ENCODE results near the gene BLVRA. TPM values are rescaled to one million over a fixed set of nuclear protein-coding genes. Genes with fewer than 3 reads are reported as not detected.

BLVRA gene
- total RNA-seq, 1 donor from 2014 or later = 22.4 TPM

DNA sequence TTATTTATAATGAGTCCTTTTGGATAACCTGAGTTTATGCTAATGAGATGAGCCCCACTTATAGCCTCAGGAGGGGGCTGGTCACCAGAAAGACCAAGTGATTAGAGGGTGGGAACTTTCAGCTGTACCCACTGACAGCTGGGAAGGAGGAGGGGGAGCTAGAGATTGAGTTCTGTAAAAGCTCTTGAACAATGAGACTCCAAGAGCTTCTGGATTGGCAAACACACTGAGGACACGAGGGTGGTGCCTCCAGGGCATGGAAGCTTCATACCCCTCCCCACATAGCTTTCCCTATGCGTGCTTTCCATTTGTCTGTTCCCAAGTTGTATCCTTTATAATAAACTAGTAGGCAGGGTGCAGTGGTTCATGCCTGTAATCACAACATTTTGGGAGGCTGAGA lies 90.6 kb downstream of the BLVRA start:
- Mint-ChIP-seq H3K9me3 (ENCODE audit: low read depth) (no peaks in the 10 kb centered on the region), H3K27ac (no peak overlapping the region), H3K36me3 (ENCODE audit: insufficient read depth) (no peaks in the 10 kb centered on the region), H3K4me3 (ENCODE audit: low read depth) (no peak overlapping the region), H3K27me3 (no peaks in the 10 kb centered on the region), H3K4me1 (ENCODE audit: low read depth) (no peaks in the 10 kb centered on the region)
- TF ChIP-seq, protein P1, sequence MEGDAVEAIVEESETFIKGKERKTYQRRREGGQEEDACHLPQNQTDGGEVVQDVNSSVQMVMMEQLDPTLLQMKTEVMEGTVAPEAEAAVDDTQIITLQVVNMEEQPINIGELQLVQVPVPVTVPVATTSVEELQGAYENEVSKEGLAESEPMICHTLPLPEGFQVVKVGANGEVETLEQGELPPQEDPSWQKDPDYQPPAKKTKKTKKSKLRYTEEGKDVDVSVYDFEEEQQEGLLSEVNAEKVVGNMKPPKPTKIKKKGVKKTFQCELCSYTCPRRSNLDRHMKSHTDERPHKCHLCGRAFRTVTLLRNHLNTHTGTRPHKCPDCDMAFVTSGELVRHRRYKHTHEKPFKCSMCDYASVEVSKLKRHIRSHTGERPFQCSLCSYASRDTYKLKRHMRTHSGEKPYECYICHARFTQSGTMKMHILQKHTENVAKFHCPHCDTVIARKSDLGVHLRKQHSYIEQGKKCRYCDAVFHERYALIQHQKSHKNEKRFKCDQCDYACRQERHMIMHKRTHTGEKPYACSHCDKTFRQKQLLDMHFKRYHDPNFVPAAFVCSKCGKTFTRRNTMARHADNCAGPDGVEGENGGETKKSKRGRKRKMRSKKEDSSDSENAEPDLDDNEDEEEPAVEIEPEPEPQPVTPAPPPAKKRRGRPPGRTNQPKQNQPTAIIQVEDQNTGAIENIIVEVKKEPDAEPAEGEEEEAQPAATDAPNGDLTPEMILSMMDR (IDR thresholded peaks at IDR 0.05; ENCODE audit: unreplicated experiment) = no peak
- no peak for DNase-seq (ENCODE audit: low spot score, unreplicated experiment)

- H3K27me3 Mint-ChIP-seq = no peaks in the 10 kb centered on the region
- H3K4me3 Mint-ChIP-seq (ENCODE audit: low read depth) = no peak overlapping the region
- no peak overlapping the region for H3K27ac Mint-ChIP-seq
- no peaks in the 10 kb centered on the region for H3K9me3 Mint-ChIP-seq (ENCODE audit: low read depth)
- H3K4me1 Mint-ChIP-seq (ENCODE audit: low read depth) = no peaks in the 10 kb centered on the region
- no peaks in the 10 kb centered on the region for H3K36me3 Mint-ChIP-seq (ENCODE audit: insufficient read depth)
- no peak for DNase-seq (ENCODE audit: low spot score, unreplicated experiment)
- TF ChIP-seq, protein P1 (IDR thresholded peaks at IDR 0.05; ENCODE audit: unreplicated experiment) = no peak
Measured at GRCh38 chr7:43850348-43851116, 92.1 kb downstream of the BLVRA start.

DNA sequence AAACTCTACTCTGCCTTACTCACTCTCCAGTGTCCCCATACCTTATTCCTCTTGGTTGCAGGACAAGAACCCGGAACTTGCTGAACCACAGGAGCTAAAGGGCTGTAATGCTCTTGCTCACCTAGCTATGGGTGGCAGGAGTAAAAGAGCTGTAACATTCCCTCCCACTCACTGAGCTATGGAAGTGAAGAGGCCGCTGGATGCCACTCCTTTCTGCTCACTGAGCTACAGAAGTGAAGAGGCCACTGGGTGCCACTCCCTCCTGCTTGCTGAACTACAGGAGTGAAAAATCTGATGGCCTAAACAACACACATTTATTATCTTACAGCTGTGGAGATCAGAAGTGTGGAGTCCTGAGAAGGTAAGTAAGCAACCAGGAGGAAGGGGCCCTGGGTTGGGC lies 93.3 kb downstream of the BLVRA start:
- Mint-ChIP-seq H3K4me1 (ENCODE audit: low read depth) (no peaks in the 10 kb centered on the region), H3K27me3 (no peaks in the 10 kb centered on the region), H3K4me3 (ENCODE audit: low read depth) (no peak overlapping the region), H3K9me3 (ENCODE audit: low read depth) (no peaks in the 10 kb centered on the region), H3K27ac (no peak overlapping the region), H3K36me3 (ENCODE audit: insufficient read depth) (no peaks in the 10 kb centered on the region)
- TF ChIP-seq, protein P1 (IDR thresholded peaks at IDR 0.05; ENCODE audit: unreplicated experiment) = no peak
- DNase-seq (ENCODE audit: low spot score, unreplicated experiment) = no peak

DNA sequence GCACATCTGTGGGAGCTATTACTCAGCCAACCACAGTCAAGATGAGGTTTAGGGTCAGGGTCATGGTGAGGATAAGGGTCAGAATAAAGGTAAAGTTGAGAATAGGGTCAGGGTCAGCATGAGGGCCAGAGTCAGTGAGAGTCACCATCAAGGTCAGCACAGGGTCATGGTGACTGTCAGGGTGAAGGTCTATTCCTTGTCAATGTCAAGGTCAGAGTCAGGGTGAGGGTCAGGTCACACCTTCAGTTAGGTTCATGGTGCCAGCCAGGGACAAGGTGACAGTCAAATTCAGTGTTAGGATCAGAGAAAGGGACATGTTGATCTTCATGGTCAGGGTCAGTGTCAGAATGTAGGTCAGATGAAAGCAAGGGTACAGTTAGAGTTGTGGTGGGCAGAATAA lies 96.7 kb downstream of the BLVRA start:
- Mint-ChIP-seq H3K9me3 (ENCODE audit: low read depth) (peaks cover 4% of the 10 kb centered on the region), H3K27ac (no peak overlapping the region), H3K27me3 (no peaks in the 10 kb centered on the region), H3K4me1 (ENCODE audit: low read depth) (no peaks in the 10 kb centered on the region), H3K36me3 (ENCODE audit: insufficient read depth) (no peaks in the 10 kb centered on the region), H3K4me3 (ENCODE audit: low read depth) (no peak overlapping the region)
- DNase-seq (ENCODE audit: low spot score, unreplicated experiment) = no peak
- TF ChIP-seq, protein P1 (IDR thresholded peaks at IDR 0.05; ENCODE audit: unreplicated experiment) = no peak

- Mint-ChIP-seq H3K4me3 (ENCODE audit: low read depth) (no peak overlapping the region), H3K36me3 (ENCODE audit: insufficient read depth) (no peaks in the 10 kb centered on the region), H3K4me1 (ENCODE audit: low read depth) (no peaks in the 10 kb centered on the region), H3K27me3 (no peaks in the 10 kb centered on the region), H3K9me3 (ENCODE audit: low read depth) (peaks cover 4% of the 10 kb centered on the region), H3K27ac (no peak overlapping the region)
- TF ChIP-seq, protein P1 (IDR thresholded peaks at IDR 0.05; ENCODE audit: unreplicated experiment) = no peak
- no peak for DNase-seq (ENCODE audit: low spot score, unreplicated experiment)
Measured at GRCh38 chr7:43856316-43856715, 97.8 kb downstream of the BLVRA start.

Other genes starting within 250 kb of the BLVRA start
- gene STK17A, start 175.6 kb upstream of the BLVRA start, total RNA-seq = 23.0 and 23.9 TPM in 2 replicates
- gene COA1, start 29.2 kb upstream of the BLVRA start, total RNA-seq = 85.1 and 85.3 TPM in 2 replicates
- 62.7 and 72.8 TPM in 2 replicates for gene MRPS24, start 110.8 kb downstream of the BLVRA start, total RNA-seq
- 40.0 and 40.8 TPM in 2 replicates for gene URGCP, start 147.9 kb downstream of the BLVRA start, total RNA-seq
- gene UBE2D4, start 167.8 kb downstream of the BLVRA start, total RNA-seq = 17.1 and 17.3 TPM in 2 replicates
- gene SPDYE1, start 239.2 kb downstream of the BLVRA start, total RNA-seq = not detected in 2 replicates

All from progenitor cell of endocrine pancreas (in vitro differentiated cells).